Neural cell (in vitro differentiated cells): ENCODE measurements around the gene TENM3. TPM values are rescaled to one million over a fixed set of nuclear protein-coding genes. Genes with fewer than 3 reads are reported as not detected.

Experiments used
- H2AFZ ChIP-seq: fragments of 200-600, 300-800 bp; sonication (generic), shearing (Covaris generic); 2 replicates; pipeline ENCODE4 v1.6.0; 2014; ENCODE audit warnings: low read depth, mild to moderate bottlenecking, antibody characterized with exemption, low read length, moderate library complexity
- H3F3A ChIP-seq: fragments of 200-600 bp; shearing (Covaris generic); 2 replicates; pipeline ENCODE4 v1.6.1; 2016; ENCODE audit warnings: mild to moderate bottlenecking, moderate library complexity, mixed read lengths, antibody characterized with exemption, low read length; ENCODE audit not compliant: insufficient read depth, poor library complexity, severe bottlenecking
- H3K27ac ChIP-seq: fragments of 200-600, 300-800 bp; sonication (generic), shearing (Covaris generic); 2 replicates; pipeline ENCODE4 v1.5.1; 2014; ENCODE audit warnings: mild to moderate bottlenecking, low read length, moderate library complexity
- H3K27me3 ChIP-seq: fragments of 300-800, 200-600 bp; sonication (generic), shearing (Covaris generic); 2 replicates; pipeline ENCODE4 v1.6.0; 2014; ENCODE audit warnings: mild to moderate bottlenecking, low read depth, low read length, moderate library complexity; ENCODE audit not compliant: insufficient read depth
- H3K36me3 ChIP-seq: fragments of 300-800, 200-600 bp; sonication (generic), shearing (Covaris generic); 2 replicates; pipeline ENCODE4 v1.5.1; 2014; ENCODE audit warnings: mild to moderate bottlenecking, antibody characterized with exemption, low read length, moderate library complexity; ENCODE audit not compliant: insufficient read depth
- H3K4me2 ChIP-seq: fragments of 300-800, 200-600 bp; sonication (generic), shearing (Covaris generic); 2 replicates; pipeline ENCODE4 v1.6.0; 2014; ENCODE audit warnings: mild to moderate bottlenecking, low read length
- H3K4me3 ChIP-seq: fragments of 300-800, 200-600 bp; sonication (generic), shearing (Covaris generic); 2 replicates; pipeline ENCODE4 v1.5.1; 2014; ENCODE audit warnings: mild to moderate bottlenecking, low read length, moderate library complexity
- H3K79me2 ChIP-seq: fragments of 200-600 bp; shearing (Covaris generic); replicated peaks from 2 replicates; pipeline ENCODE4 v1.6.0; 2014; ENCODE audit warnings: mild to moderate bottlenecking, low read length, moderate library complexity; ENCODE audit not compliant: insufficient read depth
- H3K9ac ChIP-seq: fragments of 300-800, 200-600 bp; sonication (generic), shearing (Covaris generic); 2 replicates; pipeline ENCODE4 v1.6.1; 2016; ENCODE audit warnings: mild to moderate bottlenecking, low read length, mixed read lengths
- H3K9me2 ChIP-seq: fragments of 200-600 bp; shearing (Covaris generic); 2 replicates; pipeline ENCODE4 v1.6.1; 2016; ENCODE audit warnings: mild to moderate bottlenecking, low read length, mixed read lengths; ENCODE audit not compliant: insufficient read depth
- H3K9me3 ChIP-seq: fragments of 200-600, 300-800 bp; sonication (generic), shearing (Covaris generic); 2 replicates; pipeline ENCODE4 v1.6.1; 2016; ENCODE audit warnings: mild to moderate bottlenecking, mixed run types, low read length, moderate library complexity, mixed read lengths
- H4K20me1 ChIP-seq: fragments of 200-600 bp; shearing (Covaris generic); 2 replicates; pipeline ENCODE4 v1.6.1; 2016; ENCODE audit warnings: mild to moderate bottlenecking, mixed run types; ENCODE audit not compliant: insufficient read depth
- EP300 ChIP-seq: fragments of 450-650 bp; conservative IDR thresholded peaks from 2 replicates; pipeline ENCODE4 v1.6.1; 2014; ENCODE audit warnings: antibody characterized with exemption, mild to moderate bottlenecking, moderate library complexity; ENCODE audit not compliant: poor library complexity, severe bottlenecking
- EZH2 ChIP-seq: fragments of 200-600, 300-800 bp; shearing (Covaris generic), sonication (generic); IDR thresholded peaks from 2 replicates; pipeline ENCODE4 v1.6.1; 2014; ENCODE audit warnings: antibody characterized with exemption, low read length, borderline replicate concordance, mild to moderate bottlenecking; ENCODE audit not compliant: insufficient read depth, poor library complexity, severe bottlenecking
- MXI1 ChIP-seq: fragments of 450-650 bp; conservative IDR thresholded peaks from 2 replicates; pipeline ENCODE4 v1.6.1; 2014; ENCODE audit warnings: antibody characterized with exemption, mild to moderate bottlenecking; ENCODE audit not compliant: poor library complexity, severe bottlenecking
- POLR2AphosphoS5 ChIP-seq: IDR thresholded peaks from 2 replicates; pipeline ENCODE4 v1.6.1; 2012
- RAD21 ChIP-seq: fragments of 450-650 bp; conservative IDR thresholded peaks from 2 replicates; pipeline ENCODE4 v1.6.1; 2014; ENCODE audit warnings: antibody characterized with exemption, mild to moderate bottlenecking, moderate library complexity
- SMC3 ChIP-seq: fragments of 450-650 bp; conservative IDR thresholded peaks from 2 replicates; pipeline ENCODE4 v1.6.1; 2014; ENCODE audit warnings: antibody characterized with exemption, mild to moderate bottlenecking, moderate library complexity; ENCODE audit not compliant: poor library complexity
- TAF1 ChIP-seq: IDR thresholded peaks from 2 replicates; pipeline ENCODE4 v1.6.1; 2012; ENCODE audit warnings: low read depth
- polyA plus RNA-seq: library from polyadenylated mRNA; depleted of rRNA; stranded (reverse); fragments of >200 nt; gene quantifications from 2 replicates; pipeline ENCODE4 v1.2.3, GENCODE V29; 2014
- TF ChIP-seq, protein P1 (sequence below): IDR thresholded peaks from 2 replicates; pipeline ENCODE4 v1.6.1; 2012; ENCODE audit warnings: borderline replicate concordance
- TF ChIP-seq, protein P2 (sequence below): fragments of 450-650 bp; IDR thresholded peaks from 2 replicates; pipeline ENCODE4 v1.5.1; 2014; ENCODE audit warnings: antibody characterized with exemption, mild to moderate bottlenecking, moderate library complexity; ENCODE audit not compliant: poor library complexity, severe bottlenecking

Gene TENM3
- polyA plus RNA-seq, 1 donor from 2014 or later: 7.3 TPM

DNA sequence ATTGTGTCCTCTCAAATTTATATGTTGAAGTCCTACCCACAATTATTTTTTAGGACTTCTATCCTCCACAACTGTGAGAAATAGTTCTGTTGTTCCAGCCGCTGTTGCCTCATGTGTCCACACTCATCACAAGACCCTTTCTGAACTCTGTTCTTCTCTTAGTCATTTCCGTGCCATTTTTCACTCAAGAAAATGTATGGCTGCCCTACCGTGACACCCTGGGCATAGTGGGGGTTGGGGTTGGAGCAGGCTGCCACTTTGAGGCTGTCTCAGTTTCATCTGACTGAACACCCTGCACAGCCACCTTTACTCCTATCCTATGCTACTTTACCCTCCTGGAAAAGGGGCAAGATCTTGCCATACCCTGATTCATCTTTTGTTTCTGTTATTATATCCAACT, 319.1 kb downstream of the TENM3 start:
- TF ChIP-seq EZH2: no peak
- no peak for TF ChIP-seq MXI1
- TF ChIP-seq, protein P1, sequence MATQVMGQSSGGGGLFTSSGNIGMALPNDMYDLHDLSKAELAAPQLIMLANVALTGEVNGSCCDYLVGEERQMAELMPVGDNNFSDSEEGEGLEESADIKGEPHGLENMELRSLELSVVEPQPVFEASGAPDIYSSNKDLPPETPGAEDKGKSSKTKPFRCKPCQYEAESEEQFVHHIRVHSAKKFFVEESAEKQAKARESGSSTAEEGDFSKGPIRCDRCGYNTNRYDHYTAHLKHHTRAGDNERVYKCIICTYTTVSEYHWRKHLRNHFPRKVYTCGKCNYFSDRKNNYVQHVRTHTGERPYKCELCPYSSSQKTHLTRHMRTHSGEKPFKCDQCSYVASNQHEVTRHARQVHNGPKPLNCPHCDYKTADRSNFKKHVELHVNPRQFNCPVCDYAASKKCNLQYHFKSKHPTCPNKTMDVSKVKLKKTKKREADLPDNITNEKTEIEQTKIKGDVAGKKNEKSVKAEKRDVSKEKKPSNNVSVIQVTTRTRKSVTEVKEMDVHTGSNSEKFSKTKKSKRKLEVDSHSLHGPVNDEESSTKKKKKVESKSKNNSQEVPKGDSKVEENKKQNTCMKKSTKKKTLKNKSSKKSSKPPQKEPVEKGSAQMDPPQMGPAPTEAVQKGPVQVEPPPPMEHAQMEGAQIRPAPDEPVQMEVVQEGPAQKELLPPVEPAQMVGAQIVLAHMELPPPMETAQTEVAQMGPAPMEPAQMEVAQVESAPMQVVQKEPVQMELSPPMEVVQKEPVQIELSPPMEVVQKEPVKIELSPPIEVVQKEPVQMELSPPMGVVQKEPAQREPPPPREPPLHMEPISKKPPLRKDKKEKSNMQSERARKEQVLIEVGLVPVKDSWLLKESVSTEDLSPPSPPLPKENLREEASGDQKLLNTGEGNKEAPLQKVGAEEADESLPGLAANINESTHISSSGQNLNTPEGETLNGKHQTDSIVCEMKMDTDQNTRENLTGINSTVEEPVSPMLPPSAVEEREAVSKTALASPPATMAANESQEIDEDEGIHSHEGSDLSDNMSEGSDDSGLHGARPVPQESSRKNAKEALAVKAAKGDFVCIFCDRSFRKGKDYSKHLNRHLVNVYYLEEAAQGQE: no peak
- no peak for TF ChIP-seq POLR2AphosphoS5
- TF ChIP-seq RAD21: no peak
- TF ChIP-seq SMC3: no peak
- TF ChIP-seq, protein P2, sequence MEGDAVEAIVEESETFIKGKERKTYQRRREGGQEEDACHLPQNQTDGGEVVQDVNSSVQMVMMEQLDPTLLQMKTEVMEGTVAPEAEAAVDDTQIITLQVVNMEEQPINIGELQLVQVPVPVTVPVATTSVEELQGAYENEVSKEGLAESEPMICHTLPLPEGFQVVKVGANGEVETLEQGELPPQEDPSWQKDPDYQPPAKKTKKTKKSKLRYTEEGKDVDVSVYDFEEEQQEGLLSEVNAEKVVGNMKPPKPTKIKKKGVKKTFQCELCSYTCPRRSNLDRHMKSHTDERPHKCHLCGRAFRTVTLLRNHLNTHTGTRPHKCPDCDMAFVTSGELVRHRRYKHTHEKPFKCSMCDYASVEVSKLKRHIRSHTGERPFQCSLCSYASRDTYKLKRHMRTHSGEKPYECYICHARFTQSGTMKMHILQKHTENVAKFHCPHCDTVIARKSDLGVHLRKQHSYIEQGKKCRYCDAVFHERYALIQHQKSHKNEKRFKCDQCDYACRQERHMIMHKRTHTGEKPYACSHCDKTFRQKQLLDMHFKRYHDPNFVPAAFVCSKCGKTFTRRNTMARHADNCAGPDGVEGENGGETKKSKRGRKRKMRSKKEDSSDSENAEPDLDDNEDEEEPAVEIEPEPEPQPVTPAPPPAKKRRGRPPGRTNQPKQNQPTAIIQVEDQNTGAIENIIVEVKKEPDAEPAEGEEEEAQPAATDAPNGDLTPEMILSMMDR: no peak
- TF ChIP-seq TAF1: no peak
- TF ChIP-seq EP300: no peak
- Histone ChIP-seq H3F3A (no peaks in the 10 kb centered on the region), H3K79me2 (no peaks in the 10 kb centered on the region), H3K36me3 (no peaks in the 10 kb centered on the region), H3K9me2 (no peaks in the 10 kb centered on the region), H3K27me3 (no peaks in the 10 kb centered on the region), H4K20me1 (no peaks in the 10 kb centered on the region), H3K4me3 (no peak overlapping the region), H3K4me2 (no peak overlapping the region), H2AFZ (no peak overlapping the region), H3K9me3 (no peaks in the 10 kb centered on the region), H3K27ac (no peak overlapping the region), H3K9ac (no peak overlapping the region)

DNA sequence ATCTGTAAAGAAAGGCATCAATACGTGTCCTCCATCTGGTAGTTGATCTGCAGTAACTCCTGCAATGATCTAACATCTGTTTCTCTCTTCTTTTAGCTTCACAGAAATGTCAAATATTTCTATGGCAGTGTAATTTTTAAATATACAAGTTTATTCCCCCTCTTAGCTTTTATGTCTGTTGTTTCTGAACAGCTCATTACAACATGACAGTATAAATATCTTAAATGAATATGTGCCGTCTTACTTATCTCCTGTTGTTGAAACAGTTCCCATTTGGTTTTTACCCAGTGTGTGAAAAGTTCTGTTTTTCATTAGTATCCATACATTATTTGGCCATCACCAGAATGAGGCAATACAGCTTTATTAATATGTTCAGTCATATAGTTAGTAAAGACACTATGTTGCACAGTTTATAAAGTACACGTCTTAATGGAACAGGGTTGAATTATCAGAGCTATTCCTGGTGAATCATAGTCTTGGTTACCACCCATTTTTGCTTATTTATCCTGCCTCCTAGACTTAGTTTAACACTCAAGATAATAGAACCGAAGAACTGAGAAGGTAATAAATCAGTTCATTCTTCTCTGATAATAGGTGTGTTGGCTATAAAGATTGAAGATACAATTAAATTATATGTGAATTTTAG, 321.6 kb downstream of the TENM3 start:
- Histone ChIP-seq H3K9ac (no peak overlapping the region), H4K20me1 (no peaks in the 10 kb centered on the region), H3K4me3 (no peak overlapping the region), H3K4me2 (no peak overlapping the region), H3K27me3 (no peaks in the 10 kb centered on the region), H2AFZ (no peak overlapping the region), H3K27ac (no peak overlapping the region), H3K9me3 (no peaks in the 10 kb centered on the region), H3K36me3 (no peaks in the 10 kb centered on the region), H3K79me2 (no peaks in the 10 kb centered on the region), H3F3A (no peaks in the 10 kb centered on the region), H3K9me2 (no peaks in the 10 kb centered on the region)
- TF ChIP-seq EP300: no peak
- no peak for TF ChIP-seq MXI1
